T1000 (cell line): Measurements from ENCODE around the gene NAALADL2.

ENCODE experiments used
- DNase-seq: peaks from one replicate; lab custom pipeline; 2025; ENCODE audit warnings: mixed read lengths; lab: John Stamatoyannopoulos, UW

The NAALADL2 gene

GRCh38 chr3:174859114-174859735, at the start of gene NAALADL2:
NAALADL2 (plus strand) TSS chr3:174859334.
- no peak for DNase-seq

DNA sequence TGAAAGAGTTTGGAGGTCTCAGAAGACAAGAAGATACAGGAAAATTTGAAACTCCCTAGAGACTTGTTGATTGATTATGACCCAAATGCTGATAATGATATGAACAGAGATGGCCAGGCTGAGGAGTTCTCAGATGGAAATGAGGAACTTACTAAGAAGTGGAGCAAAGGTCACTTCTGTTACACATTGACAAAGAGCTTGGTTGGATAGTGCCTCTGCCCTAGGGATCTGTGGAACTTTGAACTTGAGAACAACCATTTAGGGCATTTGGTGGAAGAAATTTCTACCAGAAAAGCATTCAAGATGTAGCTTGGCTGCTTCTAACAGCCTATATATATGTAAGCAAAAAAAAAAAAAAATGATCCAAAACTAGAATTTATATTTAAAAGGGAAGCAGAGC, 48.9 kb upstream of the NAALADL2 start:
- no peak for DNase-seq

DNA sequence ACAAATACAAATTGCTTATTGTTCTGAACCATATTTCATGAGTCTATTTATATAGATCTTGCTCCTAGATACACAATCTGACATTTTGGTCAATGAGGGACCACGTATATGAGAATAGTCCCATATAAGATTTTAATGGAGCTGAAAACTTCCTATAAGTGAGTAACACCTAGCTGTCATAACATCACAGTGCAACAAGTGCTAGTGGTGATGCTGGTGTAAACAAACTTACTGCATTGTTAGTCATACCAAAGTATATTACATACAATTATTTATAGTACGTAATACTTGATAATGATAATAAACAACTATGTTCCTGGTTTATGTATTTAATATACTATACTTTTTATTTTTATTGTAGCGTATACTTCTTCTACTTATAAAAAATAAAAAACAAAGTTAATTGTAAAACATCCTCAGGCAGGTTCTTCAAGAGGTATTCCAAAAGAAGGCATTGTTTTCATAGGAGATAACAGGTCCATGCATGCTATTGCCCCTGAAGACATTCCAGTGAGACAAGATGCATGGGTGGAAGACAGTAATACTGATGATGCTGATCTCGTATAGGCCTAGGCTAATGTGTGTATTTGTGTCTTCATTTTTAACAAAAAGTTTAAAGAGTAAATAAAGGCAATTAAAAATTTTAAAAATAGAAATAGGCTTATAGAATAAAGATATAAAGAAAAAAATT, 46.8 kb upstream of the NAALADL2 start:
- no peak for DNase-seq

DNA sequence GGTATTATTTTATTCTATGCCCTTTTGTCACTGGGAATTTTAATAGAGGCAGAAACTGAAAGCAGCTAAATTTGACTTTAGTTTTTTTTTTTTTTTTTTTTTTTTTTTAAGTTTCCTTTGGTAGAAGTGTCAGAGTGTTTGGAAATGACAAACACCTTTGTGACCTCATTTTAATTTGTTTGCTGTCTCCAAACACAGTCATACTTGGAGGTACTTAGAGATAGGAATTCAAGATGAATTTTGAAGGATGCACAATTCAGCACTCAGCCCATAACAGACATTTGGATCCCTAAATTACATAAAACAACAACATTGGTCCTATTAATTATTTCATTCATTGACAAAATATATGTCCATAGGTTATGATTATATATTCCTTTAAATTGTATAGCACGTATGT, 43.4 kb upstream of the NAALADL2 start:
- DNase-seq = no peak

DNA sequence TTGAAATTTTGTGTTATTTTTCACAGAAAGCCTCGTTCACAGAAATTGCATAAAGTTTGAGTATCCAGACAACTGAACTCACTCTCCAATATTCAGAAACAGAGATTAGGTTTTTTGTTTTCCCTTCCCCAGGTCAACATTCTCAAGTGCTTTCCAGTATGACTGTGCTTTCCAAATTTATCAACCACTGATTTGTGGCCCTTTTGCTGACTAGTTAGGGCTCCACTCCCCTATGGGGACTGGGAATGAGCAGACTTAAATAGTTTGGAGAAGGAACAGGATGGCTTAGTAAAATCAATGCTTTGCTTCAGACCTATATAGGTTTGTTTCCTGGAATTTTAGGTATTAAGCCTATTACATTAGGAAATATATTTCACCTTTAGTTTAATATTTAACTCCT, 38.2 kb upstream of the NAALADL2 start:
- DNase-seq = no peak

- no peak for DNase-seq
These were observed 37.7 kb upstream of the NAALADL2 start for GRCh38 chr3:174821477-174821876.

DNA sequence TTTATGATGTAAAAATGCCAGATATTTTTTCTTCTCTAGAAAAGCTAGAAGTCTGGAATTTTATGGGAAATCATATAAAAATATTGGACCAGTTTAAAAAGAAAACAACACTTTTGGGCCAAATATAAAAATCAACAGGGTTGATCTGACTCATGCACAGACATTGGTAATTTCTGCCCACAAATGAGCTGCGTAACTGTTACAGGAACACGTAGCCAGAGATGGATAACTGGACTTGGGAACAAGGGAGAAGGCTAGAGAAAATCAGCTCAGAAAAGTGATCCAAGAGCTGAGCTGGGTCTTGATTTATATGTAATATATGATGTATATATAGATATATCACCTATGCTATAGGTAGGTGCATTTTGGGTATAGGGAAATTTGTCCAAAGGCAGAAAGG, 36.8 kb upstream of the NAALADL2 start:
- DNase-seq = no peak

DNA sequence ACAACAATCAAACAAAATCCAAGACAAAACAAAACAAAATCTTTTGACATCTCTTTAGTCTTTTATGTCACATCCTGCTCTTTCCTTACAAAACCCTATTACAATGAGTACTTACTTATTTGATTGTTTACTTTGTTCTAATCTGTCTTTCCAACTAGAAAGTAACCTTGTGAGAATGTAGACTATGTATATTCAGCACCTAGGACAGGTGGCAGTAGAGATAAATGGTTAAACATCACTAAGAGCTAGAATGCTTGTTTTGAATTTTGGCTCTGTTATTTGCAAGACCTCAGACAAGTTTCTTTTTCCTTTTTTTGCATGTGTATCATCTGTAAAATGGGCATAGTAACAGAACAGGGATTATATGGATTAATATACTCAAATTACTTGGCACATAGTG, 33.1 kb upstream of the NAALADL2 start:
- no peak for DNase-seq

DNA sequence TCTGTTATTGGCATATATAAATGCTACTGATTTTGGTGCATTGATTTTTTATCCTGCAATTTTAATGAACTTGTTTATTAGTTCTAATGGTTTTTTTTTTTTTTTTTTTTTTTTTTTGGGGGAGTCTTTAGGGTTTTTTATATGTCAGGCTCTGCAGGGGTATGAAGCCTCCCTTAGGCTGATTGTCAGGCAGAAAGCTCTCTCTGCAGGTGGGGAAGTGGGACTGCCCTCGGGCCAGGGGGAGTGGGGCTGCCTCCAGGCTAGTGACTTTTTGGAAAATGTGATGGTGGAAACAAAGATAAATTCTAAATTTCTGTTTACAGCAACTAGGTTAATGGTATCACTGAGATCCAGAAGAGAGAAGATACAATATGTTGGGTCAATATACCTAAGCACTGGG, 14.4 kb upstream of the NAALADL2 start:
- no peak for DNase-seq

DNA sequence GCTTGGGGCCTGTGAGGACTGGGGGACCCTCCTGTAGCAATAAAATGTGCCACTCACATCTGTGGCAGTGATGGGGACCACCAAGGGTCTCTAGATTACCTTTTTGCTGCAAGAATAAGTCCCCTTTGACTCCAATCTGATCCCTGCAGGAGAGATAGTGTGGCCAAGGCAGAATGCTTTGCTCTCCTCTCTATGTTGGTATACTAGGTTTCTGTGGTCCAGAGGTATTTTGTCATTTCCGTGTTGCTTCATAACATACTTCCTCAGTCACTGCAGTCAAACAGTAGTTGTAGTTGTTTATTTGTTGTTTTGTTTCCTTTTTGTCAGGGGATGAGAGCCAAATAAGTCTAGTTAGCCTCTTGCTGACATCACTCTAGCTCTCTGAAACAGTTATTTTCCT, 13.1 kb upstream of the NAALADL2 start:
- no peak for DNase-seq

GRCh38 chr3:174854987-174855386, 4.1 kb upstream of the NAALADL2 start:
- no peak for DNase-seq

DNA sequence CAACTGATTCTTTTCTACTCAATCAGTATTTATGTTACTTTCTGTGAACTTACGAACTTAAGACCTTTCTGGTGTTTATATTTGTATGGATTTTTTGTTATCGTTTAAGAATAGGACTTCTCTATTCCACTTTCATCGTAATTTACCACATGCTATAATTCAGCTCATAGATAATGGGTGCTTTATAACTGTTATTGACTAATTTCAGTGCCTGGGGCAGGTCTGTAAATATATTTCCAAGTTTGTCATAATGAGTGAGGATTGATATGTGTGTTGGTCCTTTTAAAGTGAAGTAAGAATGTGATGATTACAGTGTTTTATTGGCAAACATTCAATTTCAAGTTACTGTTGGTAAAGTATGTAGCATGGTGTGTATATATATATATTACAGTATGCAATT, 1.8 kb upstream of the NAALADL2 start:
- no peak for DNase-seq

GRCh38 chr3:174858353-174858752, 781 bp upstream of the NAALADL2 start:
- DNase-seq = no peak

- no peak for DNase-seq
These were observed 622 bp downstream of the NAALADL2 start for GRCh38 chr3:174859756-174860155.

GRCh38 chr3:174862101-174862500, 3.0 kb downstream of the NAALADL2 start:
- no peak for DNase-seq

- DNase-seq = no peak
These were observed 3.5 kb downstream of the NAALADL2 start for GRCh38 chr3:174862666-174863065.

GRCh38 chr3:174863488-174863887, 4.4 kb downstream of the NAALADL2 start:
- DNase-seq = no peak

DNA sequence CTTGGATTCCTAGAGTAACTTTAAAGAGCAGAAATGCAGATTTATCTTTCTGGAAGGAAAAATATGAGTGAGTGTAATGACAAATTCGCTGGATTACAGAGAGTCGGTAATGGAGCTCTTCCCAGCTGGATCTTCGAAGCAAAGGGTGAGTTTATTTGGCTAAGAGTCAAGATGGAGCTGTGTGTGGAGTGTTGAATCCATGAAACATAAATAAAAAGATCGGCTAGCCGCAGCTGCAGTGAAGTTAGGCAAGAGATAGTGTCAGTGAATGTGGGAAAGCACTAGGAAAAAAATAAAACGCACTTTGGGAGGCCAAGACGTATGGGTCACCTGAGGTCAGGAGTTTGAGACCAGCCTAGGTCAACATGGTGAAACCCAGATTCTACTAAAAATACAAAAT, 10.3 kb downstream of the NAALADL2 start:
- DNase-seq = no peak

DNA sequence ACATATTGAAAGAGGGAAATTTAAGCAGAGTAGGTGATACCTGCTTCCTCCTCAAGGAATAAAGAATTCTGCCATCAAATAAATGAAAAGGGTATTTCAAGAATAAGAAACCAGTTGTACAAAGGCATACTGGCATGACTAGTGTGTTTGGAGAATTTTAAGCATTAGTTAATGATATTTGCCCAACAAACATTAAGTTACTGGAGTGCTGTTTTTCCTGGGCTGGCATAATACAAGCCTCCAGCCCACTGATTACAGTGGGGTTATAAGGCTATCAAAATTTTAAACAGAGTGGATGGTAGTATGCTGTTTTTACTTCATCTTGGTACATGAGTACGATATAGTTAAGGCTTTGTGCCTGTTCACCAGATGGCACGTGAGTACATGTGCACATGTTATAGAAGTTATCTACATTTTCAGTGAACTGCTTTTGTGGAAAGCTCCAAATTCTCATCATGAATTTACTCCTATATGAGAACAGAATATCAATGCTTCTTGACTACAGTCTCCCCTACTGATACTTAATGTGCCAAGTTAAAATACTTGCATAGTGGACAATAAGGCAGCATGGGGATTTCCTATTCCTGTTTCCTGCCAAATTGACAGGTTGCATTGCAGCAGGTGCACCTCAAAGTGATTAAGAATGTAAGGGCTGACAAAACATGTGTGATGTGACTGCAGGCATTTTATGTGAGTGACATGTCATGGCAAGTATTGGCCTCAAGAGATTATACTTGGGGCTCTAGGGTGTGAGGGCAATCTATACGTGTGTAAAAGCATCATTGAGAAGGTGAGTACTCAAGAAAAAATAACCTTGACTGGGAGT, 14.9 kb downstream of the NAALADL2 start:
- no peak for DNase-seq

GRCh38 chr3:174882789-174883188, 23.7 kb downstream of the NAALADL2 start:
- no peak for DNase-seq

GRCh38 chr3:174883881-174884675, 24.9 kb downstream of the NAALADL2 start:
- DNase-seq = no peak
